ENCODE measurements around the gene SAMM50.

- TF ChIP-seq POLR2AphosphoS5 (IDR thresholded peaks at IDR 0.05; ENCODE audit: low read depth, low read length) (0 out of 2 replicates have a peak, but pooled peaks have one; percentile 43), POLR2A (IDR thresholded peaks at IDR 0.05; ENCODE audit: low read depth, low read length) (0 out of 2 replicates have a peak, but pooled peaks have one; percentile 41), TAF1 (IDR thresholded peaks at IDR 0.05; ENCODE audit: low read depth, low read length) (no peak), SPI1 (IDR thresholded peaks at IDR 0.05; ENCODE audit: low read depth, low read length) (no peak)
These were observed 87.3 kb downstream of the SAMM50 start for GRCh38 chr22:44042249-44043218.

All from GM12891 (cell line).